Measurements from ENCODE around the gene C9orf78.

C9orf78 gene

DNA sequence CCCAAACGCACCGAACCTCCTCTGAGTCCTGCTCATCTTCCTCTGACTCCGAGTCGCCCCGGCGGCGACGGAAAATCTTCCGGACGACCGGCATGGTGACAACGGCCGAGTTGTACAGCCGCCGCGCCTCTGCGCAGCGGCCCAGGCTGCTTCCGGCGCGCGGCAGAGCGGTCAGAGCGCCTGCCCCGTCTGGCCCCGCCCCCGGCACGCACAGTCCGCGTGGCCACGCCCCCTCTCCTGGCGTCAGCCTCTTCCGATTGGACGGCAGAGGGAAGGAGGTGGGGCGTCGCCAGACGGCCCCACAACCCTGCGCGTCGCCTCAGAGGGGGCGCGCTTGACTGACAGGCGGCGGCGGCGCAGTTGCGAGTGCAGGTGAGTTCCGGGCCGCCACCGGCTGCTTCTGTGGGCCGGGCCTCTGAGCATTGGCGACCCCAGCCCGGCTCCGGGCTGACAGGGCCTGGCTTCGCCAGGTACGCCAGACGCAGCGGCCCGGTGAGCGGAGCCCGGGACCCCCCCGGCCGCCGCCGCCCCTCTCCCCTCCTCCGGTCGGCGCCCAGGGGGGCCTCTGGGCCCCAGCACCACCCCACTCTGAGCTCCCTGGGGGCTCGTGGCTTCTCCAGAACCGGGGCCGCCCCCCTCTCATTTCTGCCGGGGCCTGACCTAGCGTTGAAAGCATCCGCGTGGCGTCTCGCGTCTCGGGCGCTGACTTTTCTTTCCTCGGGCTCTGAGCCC lies at the start of gene C9orf78, which contains the start of gene USP20:
Gene C9orf78, minus strand, starts transcription at position 148 of the 732 bp plus-strand sequence. Its CDS starts 54 bp downstream, at position 94.
Gene USP20, plus strand, starts transcription at position 331 of the 732 bp plus-strand sequence. CDS start 17,098 bp downstream, outside the sequence.
- peak; percentile 65 for FAIRE-seq
- DNase-seq (ENCODE audit: insufficient read length, low spot score): peak; percentile 91

DNA sequence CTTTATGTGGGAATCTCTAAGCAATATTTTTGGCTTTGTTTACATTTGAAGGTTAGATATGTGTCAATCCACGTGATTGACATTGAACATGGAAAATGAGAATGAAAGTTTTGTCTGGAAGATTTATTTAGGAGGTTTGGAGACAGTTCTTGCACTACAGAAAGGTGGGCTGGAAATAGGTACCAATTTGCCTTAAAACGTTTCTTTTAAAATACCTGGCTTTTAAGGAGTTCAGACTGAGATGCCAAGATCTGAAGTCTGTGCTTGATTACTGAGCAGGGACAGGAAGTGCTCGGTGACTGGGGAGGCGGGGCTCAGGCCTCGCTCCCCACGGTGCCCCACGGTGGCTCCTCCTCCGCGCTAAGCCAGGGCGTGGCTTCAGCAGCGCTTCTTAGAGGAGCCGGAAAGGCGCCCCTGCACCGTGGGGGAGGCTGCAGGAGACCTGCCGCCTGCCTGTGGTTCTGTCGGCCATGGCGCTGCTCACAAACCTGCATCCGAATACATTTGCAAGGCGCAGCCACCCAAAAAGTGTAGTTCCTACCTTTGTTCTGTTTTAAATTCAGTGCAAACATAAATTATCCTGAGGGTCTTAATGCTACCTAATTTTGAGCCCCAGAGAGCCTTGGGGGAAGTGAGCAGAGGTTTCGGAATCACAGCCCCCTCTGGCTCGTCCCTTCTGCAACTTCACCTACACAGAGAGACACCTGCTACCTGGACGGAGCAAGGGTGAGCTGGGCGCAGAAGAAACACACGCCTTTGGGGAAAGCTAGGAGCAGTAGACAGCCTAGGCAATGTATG lies 49.3 kb upstream of the C9orf78 start:
- FAIRE-seq: peak; percentile 68
- peak; percentile 90 for DNase-seq (ENCODE audit: insufficient read length, low spot score)

- no peak for FAIRE-seq
- no peak for DNase-seq (ENCODE audit: insufficient read length, low spot score)
Measured at GRCh38 chr9:129881547-129882324, 46.7 kb upstream of the C9orf78 start.

DNA sequence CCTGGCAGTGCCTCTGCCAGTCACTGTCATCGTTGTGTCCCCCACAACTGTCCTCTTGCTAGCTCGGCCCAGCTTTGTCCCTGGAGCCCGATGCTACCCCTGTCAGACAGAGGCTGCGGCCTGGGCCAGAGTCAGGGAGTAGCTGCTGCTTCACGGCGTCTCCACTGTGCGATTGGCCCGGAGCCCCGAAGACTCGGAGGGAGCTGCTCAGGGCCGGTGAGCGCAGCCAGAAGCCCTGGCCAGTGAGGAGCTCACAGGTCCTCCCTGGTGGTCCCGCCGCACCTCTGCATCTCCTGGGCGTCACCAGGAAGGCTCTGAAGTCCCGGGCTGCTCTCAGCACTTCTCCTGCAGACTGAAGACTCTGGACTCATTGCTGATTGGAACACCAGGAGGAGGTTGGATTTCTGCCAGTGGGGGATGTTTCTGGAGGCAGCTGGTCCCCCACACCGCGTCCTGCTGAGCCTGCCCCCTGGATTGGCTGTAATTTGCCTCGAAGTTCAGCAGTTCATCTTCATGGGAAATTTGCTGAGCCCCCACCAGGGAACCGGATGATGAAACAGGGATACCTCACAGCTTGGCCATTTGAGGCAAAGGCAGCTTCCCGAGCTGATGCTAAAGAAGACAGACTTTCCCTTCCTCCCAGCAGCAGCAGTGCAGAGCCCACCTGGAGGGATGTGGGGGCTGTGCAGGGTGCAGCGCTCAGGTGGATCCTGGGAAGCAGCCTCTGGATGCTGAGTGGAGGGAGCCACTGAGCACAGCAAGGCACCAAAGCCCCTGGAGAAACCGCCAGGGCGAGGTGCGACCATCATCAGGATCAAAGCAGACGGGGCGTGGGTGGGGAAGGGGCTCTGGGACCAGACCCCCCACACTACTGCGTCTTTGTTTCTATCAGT lies 45.8 kb upstream of the C9orf78 start:
- FAIRE-seq: no peak
- DNase-seq (ENCODE audit: insufficient read length, low spot score): no peak

- FAIRE-seq (no peak), DNase-seq (ENCODE audit: insufficient read length, low spot score) (no peak)
Measured at GRCh38 chr9:129879991-129880653, 45.0 kb upstream of the C9orf78 start.

- no peak for FAIRE-seq
- DNase-seq (ENCODE audit: insufficient read length, low spot score): no peak
Measured at GRCh38 chr9:129879103-129879699, 44.1 kb upstream of the C9orf78 start.

- FAIRE-seq: no peak
- no peak for DNase-seq (ENCODE audit: insufficient read length, low spot score)
Measured at GRCh38 chr9:129878291-129878690, 43.2 kb upstream of the C9orf78 start.

DNA sequence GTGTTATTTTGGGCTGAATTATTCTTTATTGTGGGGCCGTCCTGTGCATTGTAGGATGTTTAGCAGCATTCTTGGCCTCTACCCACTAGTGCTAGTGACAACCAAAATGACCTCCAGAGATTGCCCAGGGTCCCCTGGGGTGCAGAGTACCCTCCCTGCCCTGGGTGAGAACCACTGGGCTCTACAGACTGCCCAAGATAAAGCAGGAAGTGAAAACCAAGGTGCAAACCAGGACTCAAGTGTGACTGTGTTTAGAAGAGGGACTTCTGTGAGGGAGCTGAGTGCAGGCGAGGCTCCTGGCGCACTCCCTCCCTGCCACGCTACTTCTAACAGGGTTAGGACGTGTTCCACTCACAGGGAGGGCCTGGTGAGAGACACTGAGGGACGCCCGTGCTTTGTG lies 41.7 kb upstream of the C9orf78 start:
- no peak for DNase-seq (ENCODE audit: insufficient read length, low spot score)
- no peak for FAIRE-seq

DNA sequence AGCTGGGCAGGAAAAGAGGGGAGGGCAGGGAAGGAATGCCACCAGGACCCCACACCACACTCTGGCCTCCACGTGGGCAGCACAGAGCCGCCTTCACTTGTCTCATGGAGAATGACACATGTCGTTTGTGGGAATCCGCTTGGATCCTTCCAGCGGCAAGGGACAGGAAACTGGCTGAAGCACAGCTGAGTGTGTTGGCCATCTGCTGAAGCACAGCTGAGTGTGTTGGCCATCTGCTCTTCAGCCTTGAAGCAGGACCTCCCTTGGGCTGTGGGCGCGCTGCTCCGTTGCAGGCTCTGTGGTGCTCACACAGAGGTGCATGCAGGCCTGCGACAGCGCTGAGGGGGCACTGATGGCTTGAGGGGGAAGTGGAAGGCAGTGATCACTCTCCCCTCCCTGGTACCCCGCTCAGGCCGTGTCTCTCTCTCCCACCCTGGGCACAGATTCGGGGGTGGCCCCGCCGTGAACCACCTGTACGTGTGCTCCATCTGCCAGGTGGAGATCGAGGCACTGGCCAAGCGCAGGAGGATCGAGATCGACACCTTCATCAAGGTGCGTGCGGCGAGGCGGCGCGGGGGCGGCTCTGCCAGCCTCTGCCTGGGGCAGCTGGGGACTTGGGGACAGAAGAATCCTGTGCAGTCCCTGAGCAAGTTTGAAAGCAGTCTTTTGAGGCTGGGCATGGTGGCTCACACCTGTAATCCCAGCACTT lies 40.8 kb upstream of the C9orf78 start:
- no peak for DNase-seq (ENCODE audit: insufficient read length, low spot score)
- FAIRE-seq: no peak

DNA sequence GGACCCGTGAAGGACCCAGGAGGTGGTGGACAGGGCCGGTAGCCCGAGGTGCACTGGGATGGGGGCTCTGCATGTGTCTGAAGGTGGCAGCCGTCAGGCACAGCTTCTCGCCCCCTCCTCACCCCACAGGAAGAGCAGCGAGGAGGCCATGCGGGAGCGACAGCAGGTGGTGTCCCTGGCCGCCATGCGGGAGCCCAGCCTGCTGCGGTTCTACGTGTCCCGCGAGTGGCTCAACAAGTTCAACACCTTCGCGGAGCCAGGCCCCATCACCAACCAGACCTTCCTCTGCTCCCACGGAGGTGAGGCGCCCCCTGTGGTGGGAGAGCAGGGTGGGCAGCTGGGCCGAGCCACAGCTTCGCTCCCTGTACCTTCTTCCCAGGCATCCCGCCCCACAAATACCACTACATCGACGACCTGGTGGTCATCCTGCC lies 40.1 kb upstream of the C9orf78 start:
- DNase-seq (ENCODE audit: insufficient read length, low spot score): no peak
- FAIRE-seq: no peak

DNA sequence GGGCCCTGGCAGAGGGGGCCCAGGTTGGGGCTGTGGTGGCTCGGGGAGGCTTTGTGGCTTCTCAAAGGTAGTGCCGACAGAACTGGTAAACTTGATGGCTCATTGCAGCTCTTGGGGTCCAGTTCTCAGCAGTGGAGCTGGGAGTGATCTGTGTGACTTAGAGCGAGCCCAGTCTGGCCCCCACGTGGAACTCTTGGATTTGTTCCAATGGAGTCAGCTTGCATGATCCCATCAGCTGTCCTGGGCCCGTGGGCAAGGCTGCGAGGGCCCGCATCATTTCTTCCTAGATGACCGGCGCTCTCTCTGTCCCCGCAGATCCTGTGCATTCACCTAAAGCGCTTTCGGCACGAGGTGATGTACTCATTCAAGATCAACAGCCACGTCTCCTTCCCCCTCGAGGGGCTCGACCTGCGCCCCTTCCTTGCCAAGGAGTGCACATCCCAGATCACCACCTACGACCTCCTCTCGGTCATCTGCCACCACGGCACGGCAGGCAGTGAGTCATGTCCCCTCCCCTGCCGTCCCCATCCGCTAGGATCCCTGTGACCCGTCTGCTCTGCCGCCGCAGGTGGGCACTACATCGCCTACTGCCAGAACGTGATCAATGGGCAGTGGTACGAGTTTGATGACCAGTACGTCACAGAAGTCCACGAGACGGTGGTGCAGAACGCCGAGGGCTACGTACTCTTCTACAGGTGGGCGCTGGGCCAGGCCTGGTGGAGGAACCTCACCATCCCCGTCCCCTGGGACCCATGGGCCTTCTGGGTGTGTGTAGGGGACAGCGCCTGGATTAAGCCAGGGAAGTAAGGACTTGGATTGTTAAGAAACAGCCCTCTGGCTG lies 39.4 kb upstream of the C9orf78 start:
- DNase-seq (ENCODE audit: insufficient read length, low spot score) (no peak), FAIRE-seq (no peak)

DNA sequence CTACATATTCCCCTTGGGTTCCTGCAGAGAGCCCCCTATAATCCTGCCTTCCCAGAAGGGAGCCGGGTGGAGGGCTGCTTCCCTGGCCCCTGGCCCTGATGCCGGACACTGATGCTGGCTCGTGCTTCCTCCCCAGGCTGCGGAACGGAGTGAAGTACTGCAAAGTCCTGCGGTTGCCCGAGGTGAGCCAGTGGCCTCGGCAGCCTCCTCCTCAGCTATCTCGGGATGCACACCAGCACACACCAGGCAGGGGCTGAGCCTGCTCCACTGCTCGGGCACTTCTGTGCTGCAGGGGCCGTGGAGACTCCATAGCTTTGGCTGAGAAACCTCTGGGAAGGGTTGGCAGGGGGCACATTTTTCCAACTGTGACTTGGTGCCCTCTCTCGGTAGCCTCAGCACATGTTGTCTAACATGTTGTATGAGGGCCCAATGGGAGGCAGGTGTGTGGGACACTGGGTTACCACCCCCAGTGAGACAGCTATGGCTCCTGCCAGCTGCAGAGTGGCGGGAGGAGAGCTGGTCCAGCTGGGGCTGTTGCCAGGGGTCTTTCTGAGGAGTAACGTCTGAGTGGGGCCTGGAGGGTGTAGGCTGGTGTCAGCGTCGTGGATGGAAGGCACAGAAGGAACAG lies 38.6 kb upstream of the C9orf78 start:
- FAIRE-seq (no peak), DNase-seq (ENCODE audit: insufficient read length, low spot score) (no peak)

- FAIRE-seq (no peak), DNase-seq (ENCODE audit: insufficient read length, low spot score) (no peak)
Measured at GRCh38 chr9:129871046-129871445, 36.0 kb upstream of the C9orf78 start.

GRCh38 chr9:129869585-129870501 lies 34.8 kb upstream of the C9orf78 start:
- DNase-seq (ENCODE audit: insufficient read length, low spot score): no peak
- no peak for FAIRE-seq

GRCh38 chr9:129868872-129869486 lies 33.9 kb upstream of the C9orf78 start:
- DNase-seq (ENCODE audit: insufficient read length, low spot score): no peak
- no peak for FAIRE-seq
